Rectal smooth muscle tissue (tissue), 1 donor: ENCODE data around the gene GID8.

Experiments
- H3K27ac ChIP-seq: one replicate; pipeline ENCODE4 v1.7.0; 2013; ENCODE audit warnings: low read depth, low read length, inconsistent platforms
- H3K27me3 ChIP-seq: one replicate; pipeline ENCODE4 v1.7.0; 2013; ENCODE audit warnings: low read length; ENCODE audit not compliant: control insufficient read depth, insufficient read depth
- H3K36me3 ChIP-seq: one replicate; pipeline ENCODE4 v1.7.0; 2013; ENCODE audit warnings: low read length; ENCODE audit not compliant: control insufficient read depth, insufficient read depth
- H3K4me1 ChIP-seq: one replicate; pipeline ENCODE4 v1.7.0; 2013; ENCODE audit warnings: low read length; ENCODE audit not compliant: control insufficient read depth, insufficient read depth
- H3K4me3 ChIP-seq: one replicate; pipeline ENCODE4 v1.7.0; 2013; ENCODE audit warnings: low read length
- H3K9ac ChIP-seq: one replicate; pipeline ENCODE4 v1.7.0; 2013; ENCODE audit warnings: low read length

Gene GID8

DNA sequence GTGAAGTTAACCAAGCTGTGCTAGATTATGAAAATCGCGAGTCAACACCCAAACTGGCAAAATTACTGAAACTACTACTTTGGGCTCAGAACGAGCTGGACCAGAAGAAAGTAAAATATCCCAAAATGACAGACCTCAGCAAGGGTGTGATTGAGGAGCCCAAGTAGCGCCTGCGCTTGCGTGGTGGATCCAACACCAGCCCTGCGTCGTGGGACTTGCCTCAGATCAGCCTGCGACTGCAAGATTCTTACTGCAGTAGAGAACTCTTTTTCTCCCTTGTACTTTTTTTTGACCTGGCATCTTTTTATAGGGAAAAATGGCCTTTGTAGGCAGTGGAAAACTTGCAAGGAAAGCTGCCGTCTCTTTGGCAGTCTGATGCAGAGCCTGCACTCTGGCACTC lies 6.8 kb downstream of the GID8 start:
- Histone ChIP-seq H3K9ac (no peak overlapping the region), H3K27me3 (no peaks in the 10 kb centered on the region), H3K4me1 (peaks cover 2% of the 10 kb centered on the region), H3K4me3 (no peak overlapping the region), H3K27ac (no peak overlapping the region), H3K36me3 (peaks cover 52% of the 10 kb centered on the region)

GRCh38 chr20:62945771-62946339 lies 7.9 kb downstream of the GID8 start:
- Histone ChIP-seq H3K27ac (no peak overlapping the region), H3K4me1 (no peaks in the 10 kb centered on the region), H3K4me3 (no peak overlapping the region), H3K36me3 (peaks cover 56% of the 10 kb centered on the region), H3K9ac (no peak overlapping the region), H3K27me3 (no peaks in the 10 kb centered on the region)

DNA sequence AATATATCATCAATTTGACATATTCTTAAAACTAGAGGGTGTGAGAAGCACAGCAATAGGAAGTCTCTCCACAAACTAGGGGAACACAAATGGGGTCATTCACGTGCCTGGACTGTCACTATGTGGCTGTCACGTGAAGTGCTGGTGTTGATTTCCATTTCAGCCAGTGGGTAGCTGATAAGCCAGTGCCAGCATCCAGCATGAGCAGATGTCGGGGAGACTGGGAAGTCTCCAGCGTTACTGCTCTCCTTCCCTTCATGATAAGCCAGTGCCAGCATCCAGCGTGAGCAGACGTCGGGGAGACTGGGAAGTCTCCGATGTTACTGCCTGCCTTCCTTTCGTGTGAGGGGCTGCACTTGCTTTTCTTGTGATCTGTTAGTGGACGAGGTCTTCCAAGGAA lies 9.0 kb downstream of the GID8 start:
- no peak overlapping the region for H3K27ac ChIP-seq
- no peak overlapping the region for H3K4me3 ChIP-seq
- peaks cover 48% of the 10 kb centered on the region for H3K36me3 ChIP-seq
- H3K9ac ChIP-seq = no peak overlapping the region
- H3K4me1 ChIP-seq = no peaks in the 10 kb centered on the region
- H3K27me3 ChIP-seq = no peaks in the 10 kb centered on the region

DNA sequence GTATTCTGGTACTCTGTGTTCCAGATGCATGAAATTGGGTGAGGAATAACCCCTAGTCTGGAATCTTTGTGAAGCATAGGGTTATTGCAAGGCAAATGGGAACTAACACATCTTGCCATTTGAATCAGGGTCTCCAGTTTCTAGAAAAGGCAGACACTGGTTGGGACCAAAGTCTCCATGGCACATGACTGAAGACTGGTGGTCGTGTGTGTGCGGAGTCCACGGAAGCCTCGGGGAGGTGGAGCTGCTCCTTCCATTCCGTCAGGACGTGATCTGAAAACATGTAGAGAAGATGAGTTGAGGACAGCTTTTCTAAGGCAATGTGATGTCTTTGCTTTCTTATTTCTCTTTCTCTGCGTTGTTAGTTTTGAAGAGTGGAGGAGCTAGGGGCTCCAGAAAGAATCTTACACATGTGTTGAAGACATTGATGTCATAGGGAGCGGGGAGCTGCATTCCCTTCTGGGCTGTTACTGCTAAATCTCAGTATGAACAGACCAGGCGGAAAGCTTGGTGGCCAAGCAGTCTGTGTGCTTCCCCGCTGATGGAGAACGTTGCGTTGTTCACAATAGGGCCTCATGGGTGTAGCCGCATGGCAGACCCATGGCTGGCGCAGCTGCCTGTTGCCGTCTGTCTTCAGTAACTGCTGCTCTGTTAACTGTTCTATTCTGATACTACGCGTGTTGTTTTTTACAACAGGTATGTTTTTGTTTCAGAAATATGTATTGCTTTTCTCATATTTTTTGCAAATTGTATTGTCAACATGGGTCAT lies 9.8 kb downstream of the GID8 start:
- Histone ChIP-seq H3K27ac (no peak overlapping the region), H3K27me3 (no peaks in the 10 kb centered on the region), H3K4me3 (no peak overlapping the region), H3K4me1 (no peaks in the 10 kb centered on the region), H3K36me3 (peaks cover 44% of the 10 kb centered on the region), H3K9ac (no peak overlapping the region)

GRCh38 chr20:62949153-62949821 lies 11.3 kb downstream of the GID8 start:
- H3K36me3 ChIP-seq = peaks cover 34% of the 10 kb centered on the region
- no peak overlapping the region for H3K9ac ChIP-seq
- no peak overlapping the region for H3K4me3 ChIP-seq
- no peaks in the 10 kb centered on the region for H3K27me3 ChIP-seq
- peaks cover 9% of the 10 kb centered on the region for H3K4me1 ChIP-seq
- H3K27ac ChIP-seq = no peak overlapping the region

- H3K36me3 ChIP-seq = peaks cover 28% of the 10 kb centered on the region
- H3K27me3 ChIP-seq = no peaks in the 10 kb centered on the region
- no peak overlapping the region for H3K4me3 ChIP-seq
- peaks cover 11% of the 10 kb centered on the region for H3K4me1 ChIP-seq
- no peak overlapping the region for H3K27ac ChIP-seq
- H3K9ac ChIP-seq = no peak overlapping the region
Measured at GRCh38 chr20:62949962-62950361, 12.0 kb downstream of the GID8 start.

DNA sequence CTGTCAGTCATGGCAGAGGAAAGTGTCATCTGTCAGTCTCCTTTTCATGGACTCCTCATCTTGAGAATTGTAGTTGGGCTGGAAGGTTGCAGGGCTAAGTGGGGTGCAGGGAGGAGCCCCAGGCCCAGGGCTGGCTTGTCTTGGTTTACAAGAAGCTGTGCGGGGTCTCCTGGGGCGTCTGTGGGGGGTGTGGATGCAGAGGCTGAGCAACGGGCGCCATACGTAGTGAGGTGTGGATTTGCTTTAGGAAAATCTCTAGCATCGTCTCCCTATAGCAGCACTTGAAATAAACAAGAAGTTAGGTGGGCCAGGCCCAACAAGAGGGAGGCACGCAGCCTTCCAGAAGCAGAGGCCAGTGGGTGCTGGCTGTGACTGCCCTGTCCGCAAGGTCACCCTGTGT lies 12.8 kb downstream of the GID8 start:
- Histone ChIP-seq H3K36me3 (peaks cover 25% of the 10 kb centered on the region), H3K4me3 (no peak overlapping the region), H3K4me1 (peaks cover 11% of the 10 kb centered on the region), H3K27me3 (no peaks in the 10 kb centered on the region), H3K9ac (no peak overlapping the region), H3K27ac (no peak overlapping the region)

GRCh38 chr20:62951143-62951895 lies 13.4 kb downstream of the GID8 start:
- Histone ChIP-seq H3K27ac (no peak overlapping the region), H3K4me3 (no peak overlapping the region), H3K27me3 (no peaks in the 10 kb centered on the region), H3K4me1 (peaks cover 11% of the 10 kb centered on the region), H3K9ac (no peak overlapping the region), H3K36me3 (peaks cover 19% of the 10 kb centered on the region)

DNA sequence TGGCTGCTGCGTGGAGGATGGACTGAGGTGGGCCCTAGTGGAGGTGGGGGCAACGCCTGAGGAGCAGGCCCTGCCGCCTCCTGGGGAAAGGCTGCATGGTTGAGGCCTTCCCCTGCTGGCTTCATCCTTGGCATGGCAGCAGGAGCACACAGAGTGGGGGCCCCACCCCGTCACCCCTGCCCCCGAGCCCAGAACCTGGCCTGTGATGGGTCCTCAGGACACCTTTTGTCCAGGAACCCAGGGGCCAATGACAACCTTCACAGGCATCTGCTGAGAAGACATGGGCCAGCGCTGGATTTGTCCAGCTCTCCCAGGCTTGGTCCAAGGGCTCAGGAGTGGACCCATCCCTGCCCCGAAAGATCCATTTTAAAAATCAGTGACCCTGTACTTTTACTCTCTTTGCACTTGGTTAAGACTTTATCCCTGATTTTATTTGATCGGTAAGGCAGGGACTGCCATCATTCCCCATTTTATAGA lies 14.0 kb downstream of the GID8 start:
- Histone ChIP-seq H3K4me3 (peak overlapping the region; percentile 40), H3K27me3 (no peaks in the 10 kb centered on the region), H3K4me1 (peaks cover 11% of the 10 kb centered on the region), H3K36me3 (peaks cover 15% of the 10 kb centered on the region), H3K9ac (no peak overlapping the region), H3K27ac (no peak overlapping the region)

DNA sequence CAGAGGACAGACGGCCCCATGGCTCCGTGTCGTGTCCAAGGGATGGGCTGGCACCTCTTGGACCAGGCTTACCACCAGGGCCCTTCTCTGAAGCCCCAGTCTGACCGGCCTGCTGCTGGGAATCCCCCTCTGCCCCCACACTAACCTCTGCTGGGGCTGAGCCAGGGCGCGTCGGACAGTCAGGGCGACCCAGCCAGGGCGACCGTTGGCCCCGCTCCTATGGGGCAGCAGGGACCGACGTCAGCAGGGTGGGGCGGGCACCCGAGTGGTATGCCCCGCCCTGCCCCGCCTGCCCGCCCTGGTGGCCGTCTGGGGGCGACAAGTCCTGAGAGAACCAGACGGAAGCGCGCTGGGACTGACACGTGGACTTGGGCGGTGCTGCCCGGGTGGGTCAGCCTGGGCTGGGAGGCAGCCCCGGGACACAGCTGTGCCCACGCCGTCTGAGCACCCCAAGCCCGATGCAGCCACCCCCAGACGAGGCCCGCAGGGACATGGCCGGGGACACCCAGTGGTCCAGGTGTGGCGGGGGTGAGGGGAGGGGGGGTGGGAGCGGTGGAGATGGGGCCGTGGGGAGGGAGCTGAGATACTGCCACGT lies 14.5 kb downstream of the GID8 start, which contains the start of gene SLC17A9:
Gene SLC17A9, plus strand, starts transcription at position 337 of the 595 bp plus-strand sequence. Its CDS starts 122 bp downstream, at position 459.
- H3K36me3 ChIP-seq = peaks cover 11% of the 10 kb centered on the region
- H3K4me3 ChIP-seq = peak within 1 kb of the TSS; percentile 55
- H3K27ac ChIP-seq = peak within 1 kb of the TSS; percentile 95
- H3K9ac ChIP-seq = peak within 1 kb of the TSS; percentile 68
- H3K4me1 ChIP-seq = peaks cover 11% of the 10 kb centered on the region
- H3K27me3 ChIP-seq = no peaks in the 10 kb centered on the region

DNA sequence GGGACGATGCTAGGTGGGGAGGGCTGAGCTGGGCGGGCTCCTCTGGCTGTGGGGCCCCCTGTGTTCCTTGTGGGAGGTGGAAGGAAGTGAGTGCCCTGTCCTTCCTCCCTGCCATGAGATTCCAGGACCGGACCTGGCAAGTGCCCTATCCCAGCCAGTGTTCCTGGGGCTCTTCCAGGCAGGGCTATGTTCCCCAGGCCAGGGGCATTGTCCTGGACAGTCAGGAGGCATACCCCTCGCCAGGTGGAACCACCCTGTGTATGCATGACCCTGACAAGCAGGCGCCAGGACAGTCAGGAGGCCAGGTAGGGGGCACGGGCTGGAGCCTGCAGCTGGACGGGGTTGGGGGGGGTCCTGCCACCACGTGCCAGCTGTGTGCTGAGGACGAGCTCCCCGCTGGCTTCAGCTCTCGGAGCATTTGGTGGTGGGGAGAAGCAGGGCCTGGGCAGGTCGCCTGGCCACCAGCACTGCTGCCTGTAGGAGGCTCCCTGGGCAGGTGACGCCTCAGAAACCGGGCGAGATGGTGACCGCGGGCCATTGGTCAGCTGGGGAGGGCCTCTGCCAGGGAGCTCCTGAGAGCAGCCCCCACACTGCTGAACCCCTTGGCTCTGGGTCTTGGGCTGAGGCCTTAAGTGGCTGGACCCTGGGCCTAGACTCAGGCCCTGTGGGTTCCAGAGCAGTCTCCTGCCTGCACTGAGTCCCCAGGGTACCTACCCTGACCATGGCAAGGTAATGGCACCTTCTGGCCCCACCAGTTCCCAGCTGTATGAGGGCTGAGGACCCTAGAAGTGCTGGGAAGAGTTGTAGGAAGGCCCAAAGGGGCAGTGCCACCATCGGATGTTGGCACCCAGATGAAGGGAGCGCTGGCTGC lies 15.3 kb downstream of the GID8 start:
- Histone ChIP-seq H3K27me3 (no peaks in the 10 kb centered on the region), H3K4me1 (peaks cover 11% of the 10 kb centered on the region), H3K27ac (peak overlapping the region; percentile 95), H3K36me3 (peaks cover 6% of the 10 kb centered on the region), H3K4me3 (peak overlapping the region; percentile 55), H3K9ac (peak overlapping the region; percentile 68)
